PC-9 (cell line): ENCODE measurements around the gene ATP2B2. TPM values are rescaled to one million over a fixed set of nuclear protein-coding genes. Genes with fewer than 3 reads are reported as not detected.

Experiments used
- BruUV-seq: library from RNA; stranded (reverse); fragments of 400-500 nt; replicated peaks from 2 replicates; lab custom pipeline; 2021; lab: Mats Ljungman, UMichigan
- CTCF ChIA-PET: fragments of 300-600 bp; sonication (Branson Sonifier 250); formaldehyde crosslinking; loops from one replicate; lab custom pipeline; 2022; ENCODE audit warnings: antibody characterized with exemption; lab: Charles Lee
- POLR2A ChIA-PET: fragments of 300-600 bp; sonication (Branson Sonifier 250); formaldehyde crosslinking; loops from one replicate; lab custom pipeline; 2022; ENCODE audit warnings: antibody characterized with exemption; ENCODE audit not compliant: unreplicated experiment; lab: Charles Lee
- DNase-seq, 2 experiments: peaks; one replicate each; pipeline versions ENCODE4 v3.0.0 to v3.0.0-alpha.2; 2015 to 2022; ENCODE audit warnings: mixed read lengths in 1 of 2
- H2AFZ ChIP-seq: fragments of 200-600 bp; sonication (generic); 2 replicates; pipeline ENCODE4 v1.8.1; 2017; ENCODE audit warnings: antibody characterized with exemption
- H3F3A ChIP-seq: fragments of 200-600 bp; sonication (generic); 2 replicates; pipeline ENCODE4 v1.8.1; 2017; ENCODE audit warnings: antibody characterized with exemption, mild to moderate bottlenecking, low read depth; ENCODE audit not compliant: insufficient read depth
- H3K27ac ChIP-seq: fragments of 200-600 bp; sonication (generic); 2 replicates; pipeline ENCODE4 v1.6.1; 2016; ENCODE audit warnings: mixed run types
- H3K27me3 ChIP-seq: fragments of 200-600 bp; sonication (generic); 2 replicates; pipeline ENCODE4 v1.6.1; 2016; ENCODE audit warnings: low read depth, mixed run types; ENCODE audit not compliant: insufficient read depth
- H3K36me3 ChIP-seq: fragments of 200-600 bp; sonication (generic); 2 replicates; pipeline ENCODE4 v1.6.1; 2016; ENCODE audit warnings: low read depth, mixed run types
- H3K4me1 ChIP-seq: fragments of 200-600 bp; sonication (generic); replicated peaks from 2 replicates; pipeline ENCODE4 v1.6.1; 2016; ENCODE audit warnings: mixed run types; ENCODE audit not compliant: insufficient read depth
- H3K4me2 ChIP-seq: fragments of 200-600 bp; sonication (generic); 2 replicates; pipeline ENCODE4 v1.6.1; 2017; ENCODE audit warnings: mixed run types
- H3K4me3 ChIP-seq: fragments of 200-600 bp; sonication (generic); 2 replicates; pipeline ENCODE4 v1.6.1; 2016; ENCODE audit warnings: mixed run types
- H3K79me2 ChIP-seq: fragments of 200-600 bp; sonication (generic); 2 replicates; pipeline ENCODE4 v1.6.1; 2017; ENCODE audit warnings: low read depth, mixed run types
- H3K9me2 ChIP-seq: fragments of 200-600 bp; sonication (generic); 2 replicates; pipeline ENCODE4 v1.8.1; 2017; ENCODE audit warnings: mild to moderate bottlenecking; ENCODE audit not compliant: insufficient read depth
- H3K9me3 ChIP-seq: fragments of 200-600 bp; sonication (generic); 2 replicates; pipeline ENCODE4 v1.8.1; 2016; ENCODE audit warnings: low read depth; ENCODE audit not compliant: insufficient read depth
- H4K20me1 ChIP-seq: fragments of 200-600 bp; sonication (generic); 2 replicates; pipeline ENCODE4 v1.8.1; 2017; ENCODE audit not compliant: insufficient read depth
- CTCF ChIP-seq: fragments of 200-600 bp; sonication (generic); conservative IDR thresholded peaks from 2 replicates; pipeline ENCODE4 v1.6.1; 2017; ENCODE audit warnings: mixed run types, antibody characterized with exemption, mild to moderate bottlenecking, moderate library complexity
- EZH2 ChIP-seq: fragments of 200-600 bp; sonication (generic); IDR thresholded peaks from 2 replicates; pipeline ENCODE4 v1.8.0; 2017; ENCODE audit warnings: antibody characterized with exemption, low read depth
- intact Hi-C: fragments of 100-400 bp; cut with micrococcal nuclease; formaldehyde crosslinking; loops from one replicate; pipeline ENCODE4 v1.10.0; 2022; ENCODE audit not compliant: unreplicated experiment
- total RNA-seq: library from RNA; stranded (reverse); gene quantifications from 2 replicates; pipeline ENCODE4 v1.2.3, GENCODE V29; 2021

The ATP2B2 gene
- total RNA-seq, 1 experiment from 2014 or later, result not detected

GRCh38 chr3:10306156-10306555 lies 199.2 kb downstream of the ATP2B2 start:
- DNase-seq, result no peak
- Histone ChIP-seq H3K9me3 (no peaks in the 10 kb centered on the region), H3K36me3 (peaks cover 47% of the 10 kb centered on the region; the same call in 1 of the 2 replicates), H3K27ac (no peak overlapping the region), H3K4me3 (no peak overlapping the region), H3K79me2 (no peaks in the 10 kb centered on the region), H3K9me2 (no peaks in the 10 kb centered on the region), H4K20me1 (peaks cover 15% of the 10 kb centered on the region), H2AFZ (no peak overlapping the region), H3K27me3 (no peaks in the 10 kb centered on the region), H3F3A (peaks cover 14% of the 10 kb centered on the region), H3K4me1 (no peaks in the 10 kb centered on the region), H3K4me2 (no peak overlapping the region)
- ChIA-PET POLR2A (interaction anchor here (0.6 kb wide), 1 partner anchor 569 kb away, joined by 3 read pairs; no protein-coding TSS in a partner anchor), CTCF (no interaction called here)
- intact Hi-C loops, result no loop called here
- no peak for TF ChIP-seq EZH2
- no peak for TF ChIP-seq CTCF
- BruUV-seq, result no TSS peak

- CTCF ChIA-PET, result no interaction called here
- intact Hi-C loops, result no loop called here
- peaks cover 16% of the 10 kb centered on the region; the same call in 1 of the 2 replicates for H3F3A ChIP-seq
- DNase-seq, result no peak
- no peaks in the 10 kb centered on the region for H3K79me2 ChIP-seq
- no peaks in the 10 kb centered on the region for H3K9me2 ChIP-seq
- POLR2A ChIA-PET, result no interaction called here
- H3K4me2 ChIP-seq, result no peak overlapping the region
- no peaks in the 10 kb centered on the region for H3K9me3 ChIP-seq
- no peaks in the 10 kb centered on the region for H3K4me1 ChIP-seq
- TF ChIP-seq CTCF, result no peak
- no peak for TF ChIP-seq EZH2
- H2AFZ ChIP-seq, result no peak overlapping the region
- no TSS peak for BruUV-seq
- H3K27me3 ChIP-seq, result no peaks in the 10 kb centered on the region
- peaks cover 47% of the 10 kb centered on the region; the same call in 1 of the 2 replicates for H3K36me3 ChIP-seq
- no peak overlapping the region for H3K27ac ChIP-seq
- no peak overlapping the region for H3K4me3 ChIP-seq
- peaks cover 15% of the 10 kb centered on the region for H4K20me1 ChIP-seq
Measured at GRCh38 chr3:10305331-10305902, 200.0 kb downstream of the ATP2B2 start.

- Histone ChIP-seq H2AFZ (no peak overlapping the region), H3K27ac (no peak overlapping the region), H3K4me1 (no peaks in the 10 kb centered on the region), H3K4me2 (no peak overlapping the region), H4K20me1 (peaks cover 15% of the 10 kb centered on the region), H3K4me3 (no peak overlapping the region), H3F3A (peaks cover 15% of the 10 kb centered on the region; the same call in 1 of the 2 replicates), H3K36me3 (peaks cover 47% of the 10 kb centered on the region; the same call in 1 of the 2 replicates), H3K27me3 (no peaks in the 10 kb centered on the region), H3K9me2 (no peaks in the 10 kb centered on the region), H3K9me3 (no peaks in the 10 kb centered on the region), H3K79me2 (no peaks in the 10 kb centered on the region)
- no TSS peak for BruUV-seq
- no peak for DNase-seq
- ChIA-PET CTCF (no interaction called here), POLR2A (no interaction called here)
- intact Hi-C loops, result no loop called here
- no peak for TF ChIP-seq EZH2
- no peak for TF ChIP-seq CTCF
Measured at GRCh38 chr3:10304905-10305304, 200.5 kb downstream of the ATP2B2 start.
